GM11168 (cell line): Measurements from ENCODE around the gene RBP3.

Experiments used
- in situ Hi-C: fragments of 300-500 bp; cut with MboI; formaldehyde crosslinking; loops from one replicate; pipeline ENCODE4 v1.12.0; 2022; ENCODE audit warnings: low sequenced_read_pairs; ENCODE audit not compliant: unreplicated experiment

Gene RBP3

DNA sequence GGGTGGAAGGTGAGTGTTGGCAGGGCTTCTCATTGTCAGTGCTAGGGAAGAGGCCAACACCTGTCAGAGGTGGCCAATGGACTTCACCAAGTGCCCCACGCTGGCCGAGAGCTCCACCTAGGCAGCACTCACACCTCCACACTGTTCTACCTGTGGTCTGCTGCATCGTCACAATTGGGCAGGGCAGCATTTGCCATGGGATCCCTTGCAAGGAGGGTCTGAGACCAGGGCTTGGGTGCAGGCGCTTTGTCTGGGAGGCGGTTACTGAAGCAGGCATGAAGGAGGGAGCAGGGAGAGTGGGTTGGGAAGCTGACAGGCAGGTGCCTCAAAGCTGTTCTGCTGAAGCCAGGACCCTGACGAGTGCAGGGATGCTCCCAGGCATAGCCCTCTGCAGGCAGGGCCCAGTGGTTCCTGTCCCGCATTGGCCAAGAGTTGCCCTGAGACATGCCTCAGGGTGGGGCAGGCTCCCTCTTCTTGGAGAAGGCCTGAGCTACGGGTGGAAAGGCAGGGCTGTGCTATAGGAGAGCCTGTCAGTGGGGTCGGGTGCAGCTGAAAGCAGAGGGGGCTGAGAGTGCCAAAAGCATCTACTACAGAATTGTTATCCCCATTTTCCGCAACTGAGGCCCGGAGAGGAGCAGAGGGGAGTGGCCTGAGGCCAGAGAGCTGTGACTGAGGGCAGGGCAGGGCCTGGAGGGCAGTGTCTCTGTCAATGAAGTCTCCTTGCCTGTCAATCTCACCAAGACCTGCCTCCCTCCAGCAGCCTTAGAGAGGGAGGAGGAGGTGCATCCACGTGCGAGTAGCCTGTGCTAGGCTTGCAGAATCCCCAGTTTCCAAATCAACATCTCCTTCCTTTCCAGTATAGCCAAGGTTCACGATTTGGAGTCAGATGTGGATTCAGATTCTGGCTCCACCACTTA lies 4.0 kb downstream of the RBP3 start:
- in situ Hi-C loops, result no loop called here

DNA sequence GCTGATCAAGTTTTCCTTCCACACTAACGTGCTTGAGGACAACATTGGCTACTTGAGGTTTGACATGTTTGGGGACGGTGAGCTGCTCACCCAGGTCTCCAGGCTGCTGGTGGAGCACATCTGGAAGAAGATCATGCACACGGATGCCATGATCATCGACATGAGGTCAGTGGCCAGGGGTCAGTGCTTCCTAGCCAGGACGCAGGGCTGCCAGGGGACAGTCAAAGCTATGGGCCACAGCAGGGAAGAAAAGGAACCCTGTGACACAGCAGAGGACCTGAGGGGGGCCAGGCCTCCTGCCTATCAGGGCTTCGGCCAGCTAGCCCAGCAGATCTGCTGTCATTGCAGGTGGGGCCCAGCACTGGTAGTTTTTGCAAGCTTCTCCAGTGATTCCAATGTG lies 5.2 kb downstream of the RBP3 start:
- in situ Hi-C loops, result no loop called here

DNA sequence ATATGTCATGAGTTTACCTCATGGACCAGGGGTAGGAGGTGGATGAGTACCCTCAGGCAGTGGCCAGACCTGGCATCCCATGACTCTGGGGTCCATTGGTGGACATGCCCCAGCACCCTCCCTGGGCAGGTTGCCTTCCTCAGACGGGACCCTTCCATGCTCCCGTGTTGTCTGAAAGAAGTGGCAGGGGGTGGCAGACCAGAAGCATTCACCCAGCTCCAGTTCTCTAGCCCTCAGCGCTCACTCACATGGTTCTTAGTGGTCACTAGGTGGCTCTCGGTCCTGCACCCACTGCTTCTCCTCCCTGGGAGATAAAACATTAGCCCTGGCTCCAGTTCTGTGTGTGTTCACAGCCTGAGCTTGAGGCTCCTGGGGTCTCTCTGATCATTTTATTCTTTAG lies 6.0 kb downstream of the RBP3 start:
- in situ Hi-C loops, result no loop called here

DNA sequence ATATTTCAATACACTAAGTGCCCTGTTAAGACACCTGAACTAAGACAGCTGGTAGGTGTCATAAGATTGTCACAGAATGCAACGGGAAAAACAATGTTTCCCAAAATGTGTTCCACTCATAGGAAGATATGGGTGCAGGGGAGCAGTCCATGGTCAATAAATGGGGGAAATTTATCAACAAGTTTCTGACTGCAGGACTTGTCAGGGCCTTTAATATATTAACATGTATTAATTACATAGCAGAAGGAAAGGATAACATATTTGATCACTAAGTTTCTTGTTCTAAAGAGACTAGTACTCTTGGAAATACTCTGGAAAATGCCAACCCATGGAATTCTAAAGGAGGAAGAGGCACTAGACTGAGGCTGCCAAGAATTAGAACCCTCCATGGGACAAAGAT lies 6.7 kb downstream of the RBP3 start:
- in situ Hi-C loops, result no loop called here

DNA sequence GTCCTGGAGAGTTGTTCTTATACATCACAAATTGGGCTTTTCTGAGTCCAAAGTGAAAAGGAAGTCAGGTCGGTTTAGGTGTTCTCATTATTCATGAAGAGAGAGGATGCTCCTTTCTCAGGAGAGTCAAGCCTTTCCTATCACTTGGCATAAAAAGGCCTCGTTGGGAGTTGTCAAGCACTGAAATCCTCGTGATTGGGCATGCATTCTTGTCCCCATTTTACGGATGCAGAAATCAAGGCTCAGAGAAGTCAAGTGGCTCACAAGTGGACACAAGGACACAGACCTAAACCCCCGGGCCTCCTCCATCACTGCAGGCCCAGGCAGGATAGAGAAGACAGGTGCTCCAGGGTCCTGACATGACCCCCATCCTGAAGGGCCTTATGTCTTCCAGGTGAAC lies 8.5 kb downstream of the RBP3 start:
- in situ Hi-C loops, result no loop called here

DNA sequence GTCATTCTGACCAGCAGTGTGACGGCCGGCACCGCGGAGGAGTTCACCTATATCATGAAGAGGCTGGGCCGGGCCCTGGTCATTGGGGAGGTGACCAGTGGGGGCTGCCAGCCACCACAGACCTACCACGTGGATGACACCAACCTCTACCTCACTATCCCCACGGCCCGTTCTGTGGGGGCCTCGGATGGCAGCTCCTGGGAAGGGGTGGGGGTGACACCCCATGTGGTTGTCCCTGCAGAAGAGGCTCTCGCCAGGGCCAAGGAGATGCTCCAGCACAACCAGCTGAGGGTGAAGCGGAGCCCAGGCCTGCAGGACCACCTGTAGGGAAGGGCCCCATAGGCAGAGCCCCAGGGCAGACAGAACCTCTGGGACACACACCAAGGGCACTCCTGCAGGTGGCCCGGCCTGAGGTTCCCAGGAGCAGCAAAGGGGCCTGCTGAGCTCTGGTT lies 9.0 kb downstream of the RBP3 start:
- in situ Hi-C loops, result no loop called here

DNA sequence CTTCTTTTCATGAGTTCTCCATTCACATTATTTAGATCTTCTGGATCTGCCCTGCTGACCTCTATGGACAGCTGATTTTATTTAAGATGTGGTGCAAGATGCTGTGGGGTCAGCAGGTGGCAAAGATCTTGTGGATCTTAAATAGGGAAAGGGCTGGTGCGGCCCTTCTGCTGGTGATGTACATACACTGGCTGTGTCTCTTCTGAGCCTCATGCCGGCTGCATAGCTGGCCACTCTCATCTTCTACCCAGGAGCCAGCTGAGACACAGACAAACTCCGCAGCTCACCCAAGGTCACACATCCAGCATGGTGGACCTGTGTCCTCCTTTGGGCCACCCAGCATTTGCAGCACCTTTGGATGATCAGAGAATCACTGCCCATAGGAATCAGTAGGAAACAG lies 9.7 kb downstream of the RBP3 start:
- in situ Hi-C loops, result no loop called here

DNA sequence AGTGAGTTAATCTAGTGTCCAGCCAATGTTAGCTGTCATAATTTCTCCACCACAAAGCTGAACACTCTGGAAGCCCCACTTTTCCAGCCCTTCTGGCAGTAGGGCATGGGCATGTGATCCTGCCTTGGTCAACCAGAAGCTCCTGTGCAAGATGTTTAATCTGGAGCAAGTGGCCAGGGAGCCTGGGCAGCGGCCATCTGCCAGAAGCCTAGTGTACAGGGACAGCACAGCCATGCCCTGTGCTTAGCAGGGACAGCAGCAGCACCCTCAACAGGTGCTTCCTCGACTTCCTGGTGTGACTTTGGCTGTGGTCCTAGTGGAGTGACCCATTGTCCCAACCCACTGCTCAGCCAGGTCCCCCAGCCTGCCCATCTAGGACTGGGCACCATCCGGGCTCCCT lies 10.3 kb downstream of the RBP3 start:
- in situ Hi-C loops, result no loop called here

DNA sequence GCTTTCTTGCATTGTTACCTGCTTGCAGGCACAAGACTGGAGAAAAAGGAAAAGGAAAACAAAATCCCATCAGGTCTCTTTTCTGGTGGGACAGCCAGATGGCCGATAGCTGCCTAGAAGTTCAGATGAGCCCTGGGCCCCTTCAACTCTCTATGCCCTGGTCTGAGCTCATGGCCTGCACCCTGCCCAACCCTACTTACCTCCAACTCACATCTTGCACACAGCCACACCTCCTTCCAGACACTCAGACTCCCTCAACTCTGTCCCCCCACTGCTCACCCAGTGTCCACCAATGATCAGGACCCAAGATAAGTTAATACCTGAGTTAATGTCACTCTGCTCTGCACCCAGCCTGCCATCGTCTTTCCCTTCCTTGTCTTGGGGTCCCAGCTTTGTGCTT lies 10.9 kb downstream of the RBP3 start:
- in situ Hi-C loops, result no loop called here

DNA sequence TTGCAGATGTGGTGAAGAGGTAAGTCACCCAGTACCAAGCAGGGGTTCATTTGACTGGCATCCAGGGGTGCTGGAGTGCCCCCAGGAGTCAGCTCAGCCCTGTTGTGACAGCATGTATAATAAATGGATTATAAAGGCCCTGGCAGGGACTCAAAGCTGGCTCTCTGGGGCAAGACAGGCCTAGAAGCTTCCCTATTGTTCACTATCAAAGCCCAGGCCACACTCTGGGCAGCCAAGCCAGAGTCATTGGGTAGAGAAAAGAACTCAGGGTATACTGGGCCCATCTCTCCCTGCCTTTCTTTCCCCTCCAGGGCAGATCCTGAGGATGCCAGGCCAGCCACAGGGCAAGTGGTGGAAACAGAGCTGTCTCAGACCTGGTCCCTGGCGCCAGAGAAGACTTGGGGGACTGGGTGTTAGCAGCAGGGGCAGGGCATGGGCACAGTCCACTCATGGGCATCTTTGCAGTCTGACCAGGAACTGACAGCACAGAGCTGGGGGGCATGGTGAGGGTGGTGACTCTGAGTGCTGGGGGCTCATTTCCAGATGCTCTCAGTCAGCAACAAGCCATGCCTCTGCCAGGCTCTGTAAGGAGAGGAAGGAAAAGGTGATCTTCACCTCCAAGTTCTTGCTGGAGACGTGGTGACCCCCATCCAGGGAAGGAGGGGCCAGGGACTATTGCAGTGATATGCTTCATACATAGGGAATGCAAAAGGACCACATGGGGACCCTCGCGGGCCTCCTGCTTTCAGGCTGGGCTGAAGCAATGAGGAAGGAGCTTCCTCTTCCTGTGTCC lies 11.7 kb downstream of the RBP3 start:
- in situ Hi-C loops, result no loop called here

DNA sequence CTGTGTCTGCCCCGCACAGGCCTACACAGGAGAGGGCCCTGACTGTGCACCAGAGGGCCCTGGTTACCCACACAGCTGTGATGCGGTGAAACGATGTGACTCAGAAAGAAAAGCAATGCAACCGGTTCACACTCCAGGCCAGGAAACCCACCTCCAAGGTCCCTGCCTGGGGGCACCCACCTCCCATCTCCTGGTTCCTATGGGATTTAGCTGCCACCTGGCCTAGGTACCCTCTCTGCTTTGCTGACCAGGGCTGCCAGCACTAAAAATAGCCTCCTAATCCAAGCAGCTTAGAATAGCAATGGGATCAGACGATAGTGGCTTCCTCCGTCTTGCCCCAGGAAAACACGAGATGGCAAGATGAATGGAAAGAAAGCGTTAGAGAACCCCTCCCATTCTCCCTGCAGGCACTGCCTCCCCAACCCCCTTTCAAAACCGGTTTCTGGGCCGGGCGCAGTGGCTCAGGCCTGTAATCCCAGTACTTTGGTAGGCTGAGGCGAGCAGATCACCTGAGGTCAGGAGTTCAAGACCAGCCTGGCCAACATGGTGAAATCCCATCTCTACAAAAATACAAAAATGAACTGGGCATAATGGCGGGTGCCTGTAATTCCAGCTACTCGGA lies 12.4 kb downstream of the RBP3 start:
- in situ Hi-C loops, result no loop called here

DNA sequence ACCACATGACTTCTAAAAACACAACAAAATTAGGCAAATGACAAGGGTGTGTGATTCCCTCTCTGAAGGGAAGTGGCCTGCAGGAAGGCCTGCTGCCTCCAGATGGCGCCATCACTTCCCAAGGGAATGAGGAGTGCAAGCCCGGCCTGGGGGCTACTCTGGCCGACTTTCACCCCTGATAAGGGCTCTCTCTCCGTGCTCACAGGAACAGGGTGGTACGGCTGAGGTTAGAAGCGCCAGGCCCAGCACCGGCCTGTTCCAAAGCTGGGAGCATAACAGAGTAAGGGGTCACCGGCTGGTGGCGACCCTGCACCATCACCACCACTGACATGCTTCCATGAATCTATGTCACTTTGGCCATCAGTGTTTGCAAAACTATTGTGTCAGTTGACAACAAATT lies 13.1 kb downstream of the RBP3 start:
- in situ Hi-C loops, result no loop called here

DNA sequence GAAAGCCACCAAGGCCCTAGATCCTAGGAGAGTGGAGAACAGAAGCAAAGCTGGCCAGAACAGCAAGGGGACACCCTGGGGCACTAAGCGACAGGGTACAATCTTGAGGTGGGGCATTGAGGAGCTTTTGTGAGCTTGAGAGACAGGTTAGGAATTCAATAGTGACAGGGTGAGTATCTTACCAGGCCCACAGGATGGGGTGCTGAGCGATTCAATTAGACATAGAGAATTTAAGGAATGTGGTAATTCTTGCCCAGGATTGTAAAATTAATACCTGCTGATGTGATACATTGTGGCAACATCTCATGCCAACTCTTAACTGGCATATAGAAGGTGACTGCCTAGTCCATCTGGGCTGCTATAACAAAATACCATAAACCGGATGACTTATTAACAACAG lies 14.0 kb downstream of the RBP3 start:
- in situ Hi-C loops, result no loop called here

DNA sequence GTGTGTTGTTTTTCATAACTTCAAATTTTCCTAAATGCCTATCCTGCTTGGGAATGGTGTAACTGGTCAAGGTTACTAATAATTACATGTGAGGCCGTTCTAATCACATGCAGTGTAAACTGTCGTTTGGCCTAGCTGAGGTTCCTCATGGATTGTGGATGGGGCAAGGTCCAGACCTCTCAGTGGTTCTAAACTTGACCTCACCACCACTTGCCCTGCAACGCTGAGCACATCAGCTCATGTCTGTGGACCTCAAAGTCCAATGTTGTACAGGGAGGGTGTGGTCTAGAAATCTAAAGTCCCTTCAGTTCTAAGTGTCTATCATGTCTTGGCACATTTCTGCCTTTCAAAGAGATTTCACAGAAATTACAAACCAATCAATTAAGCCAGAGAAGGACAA lies 15.6 kb downstream of the RBP3 start:
- in situ Hi-C loops, result no loop called here

DNA sequence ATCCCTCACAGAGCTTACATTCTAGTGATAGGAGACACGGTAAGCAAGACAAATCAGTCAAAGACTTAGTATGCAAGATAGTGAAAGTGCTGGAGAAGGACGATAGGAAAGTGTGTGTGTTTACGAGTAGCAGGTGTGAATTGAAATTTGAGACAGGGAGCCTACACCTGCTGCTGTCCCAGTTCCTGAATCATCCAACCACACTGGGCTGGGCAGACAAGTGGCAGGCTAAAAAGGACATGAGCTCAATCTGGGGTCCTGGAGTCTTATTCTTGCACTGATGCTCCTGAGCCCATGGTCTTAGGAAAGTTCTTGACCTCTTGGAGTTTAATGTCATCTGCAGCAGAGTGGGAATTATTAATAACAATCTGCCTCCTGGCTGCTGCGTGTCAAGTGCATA lies 16.2 kb downstream of the RBP3 start:
- in situ Hi-C loops, result no loop called here

DNA sequence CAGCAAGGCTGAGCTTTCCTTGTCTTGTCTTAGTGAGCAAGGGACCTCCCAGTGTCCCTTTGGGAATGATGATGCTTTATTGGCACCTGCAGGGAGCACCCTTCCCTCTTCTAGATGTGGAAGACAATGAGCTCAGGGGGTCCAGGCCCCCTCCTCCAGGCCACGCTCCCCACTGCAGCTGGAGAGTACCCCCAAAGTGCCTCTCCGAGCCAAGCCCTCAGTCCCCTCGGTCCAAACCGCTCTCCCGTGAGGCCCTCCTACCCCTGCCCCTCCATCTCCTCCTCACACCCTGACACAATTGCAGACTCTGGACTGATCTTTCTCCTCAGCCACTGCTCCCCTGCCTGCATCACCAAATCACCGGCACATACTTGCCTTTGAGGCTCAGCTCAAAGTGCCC lies 16.7 kb downstream of the RBP3 start:
- in situ Hi-C loops, result no loop called here

DNA sequence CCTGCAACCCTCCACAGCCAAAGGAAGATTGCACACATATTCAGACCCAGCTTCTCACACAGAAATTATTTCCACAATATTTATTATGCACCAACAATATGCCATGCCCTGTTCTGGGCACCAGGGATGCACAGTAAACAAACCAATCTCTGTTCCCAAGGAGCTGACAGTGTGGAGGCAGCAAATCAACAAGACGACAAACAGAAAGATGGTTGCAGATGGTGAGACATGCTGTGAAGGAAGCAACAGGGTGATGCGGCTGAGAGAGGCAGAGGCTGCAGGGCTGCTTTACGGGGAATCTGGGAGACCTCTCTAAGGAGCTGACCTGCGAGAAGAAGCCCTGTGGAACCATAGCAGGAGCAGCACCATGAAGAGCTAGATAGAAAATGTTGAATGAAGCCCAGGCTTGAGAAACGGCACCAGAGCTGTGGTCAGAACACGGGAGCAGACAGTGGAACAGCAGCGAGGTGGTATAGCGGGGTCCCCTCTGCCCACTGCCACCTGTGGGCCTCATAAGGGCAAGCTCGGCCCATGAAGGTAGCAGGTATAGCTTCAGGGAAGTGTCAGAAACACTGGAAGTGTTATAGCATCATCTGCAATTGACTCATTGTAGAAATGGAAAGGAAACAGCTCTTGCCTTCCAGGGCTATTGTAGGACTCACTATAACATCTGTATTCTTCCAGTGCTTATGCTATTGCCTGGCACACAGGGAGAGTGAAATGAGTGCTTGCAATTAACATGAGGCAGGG lies 17.4 kb downstream of the RBP3 start:
- in situ Hi-C loops, result no loop called here

DNA sequence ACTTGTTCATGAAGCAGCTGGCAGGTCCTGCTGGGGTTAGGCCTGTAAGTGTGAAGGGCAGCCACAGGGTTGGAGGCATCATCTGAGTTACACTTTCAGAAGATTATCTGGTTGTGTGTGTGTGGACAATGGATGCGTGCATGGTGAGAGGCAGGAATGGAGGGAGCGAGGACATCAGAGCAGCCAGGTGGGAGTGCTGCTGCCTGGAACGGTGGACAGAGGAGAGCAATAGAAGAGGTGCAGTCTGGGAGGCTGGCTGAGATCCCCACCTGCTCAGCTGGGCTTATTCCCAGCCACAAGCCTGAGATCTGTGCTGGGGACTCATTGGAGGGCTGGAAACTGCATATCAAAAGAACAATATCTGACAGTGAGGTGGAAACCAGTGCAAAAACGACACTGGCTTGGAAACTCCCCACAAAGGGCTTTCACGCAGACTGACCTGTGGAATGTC lies 18.0 kb downstream of the RBP3 start:
- in situ Hi-C loops, result no loop called here

DNA sequence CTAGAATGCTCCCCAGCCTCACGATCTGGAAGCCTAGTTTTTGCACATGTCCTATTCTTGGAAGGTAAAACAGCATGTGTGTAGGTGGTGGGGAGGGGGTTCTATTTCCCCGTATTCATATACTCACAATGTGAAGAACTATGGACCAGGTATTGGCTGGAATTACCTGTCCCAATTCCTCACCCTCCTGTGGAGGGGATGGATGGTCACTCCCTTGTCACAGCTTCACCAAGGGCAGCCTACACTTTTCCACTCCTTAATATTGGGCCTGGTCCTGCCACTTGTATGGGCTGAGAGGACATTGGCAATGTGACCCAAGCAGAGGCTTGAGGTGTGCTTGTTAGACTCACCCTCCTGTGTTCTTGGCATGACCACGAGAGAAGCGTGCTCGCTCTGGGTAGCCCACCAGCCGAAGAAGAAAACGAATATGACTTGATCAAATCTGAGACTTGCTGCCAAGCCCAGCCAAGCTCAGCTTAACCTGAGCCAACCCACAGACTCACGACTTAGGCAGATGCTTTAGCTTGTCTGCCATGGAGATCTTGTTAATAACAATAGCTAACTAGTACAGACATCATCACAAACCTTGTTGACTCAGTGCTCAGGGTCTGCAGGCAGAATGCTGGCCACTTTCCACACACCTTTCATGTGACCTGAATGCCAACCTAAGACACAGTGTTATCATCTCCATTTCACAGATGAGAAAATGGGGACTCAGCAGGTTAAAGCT lies 18.7 kb downstream of the RBP3 start:
- in situ Hi-C loops, result no loop called here

DNA sequence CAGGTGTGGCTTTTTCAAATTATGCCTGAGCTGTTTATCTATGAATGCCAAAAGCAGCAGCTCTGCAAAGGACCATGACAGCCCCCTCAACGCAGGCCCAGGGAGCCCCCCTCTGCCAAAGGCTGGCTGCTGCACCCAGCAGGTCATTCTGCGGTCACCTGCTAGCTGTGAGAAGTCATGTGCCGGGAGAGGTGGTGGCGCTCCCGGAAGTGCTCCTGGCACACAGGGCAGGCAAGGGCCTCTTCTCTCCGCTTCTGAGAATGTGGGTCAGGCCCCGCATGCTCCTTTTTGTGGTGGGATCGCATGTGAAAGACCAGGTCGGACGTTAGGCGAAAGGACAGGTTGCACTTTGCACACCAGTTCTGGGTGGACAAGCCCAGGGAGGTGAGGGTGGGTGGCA lies 19.5 kb downstream of the RBP3 start:
- in situ Hi-C loops, result no loop called here
